NCI-H1930 (cell line): ENCODE results near the gene GSTO1.
A peak's percentile ranks its signal among the peaks of the same experiment; 100 is the strongest.
"Not testable (repeated sequence)": the region's sequence is repeated elsewhere in the genome, so short reads cannot be mapped to it uniquely, and the experiment has no call there.

Source experiments
- DNase-seq, 2 experiments: peaks; one replicate each; lab custom pipeline; 2025; lab: John Stamatoyannopoulos, UW

GSTO1 gene

GRCh38 chr10:104254493-104255310 lies at the start of gene GSTO1:
TSS of gene GSTO1 (plus strand) at chr10:104254892. CDS start at chr10:104254929, 37 bp downstream.
- no peak for DNase-seq

GRCh38 chr10:104208730-104209129 lies 46.0 kb upstream of the GSTO1 start:
- no peak for DNase-seq

- DNase-seq = peak in 1 of 2 experiments; percentile 6
Observed at GRCh38 chr10:104209575-104210198, 45.0 kb upstream of the GSTO1 start.

- DNase-seq = no peak
Observed at GRCh38 chr10:104216631-104217030, 38.1 kb upstream of the GSTO1 start.

GRCh38 chr10:104218751-104219150 lies 35.9 kb upstream of the GSTO1 start:
- DNase-seq = no peak

GRCh38 chr10:104220522-104220921 lies 34.2 kb upstream of the GSTO1 start:
- DNase-seq = no peak

- DNase-seq = no peak
Observed at GRCh38 chr10:104223304-104223703, 31.4 kb upstream of the GSTO1 start.

- no peak for DNase-seq
Observed at GRCh38 chr10:104230490-104230889, 24.2 kb upstream of the GSTO1 start.

GRCh38 chr10:104231784-104232612 lies 22.7 kb upstream of the GSTO1 start, which contains the start of gene CFAP43:
TSS of gene CFAP43 (minus strand) at chr10:104232364. CDS start at chr10:104232246, 118 bp downstream.
- DNase-seq = peak; percentile 85 to 86

GRCh38 chr10:104232613-104233102 lies 22.0 kb upstream of the GSTO1 start:
- no peak for DNase-seq

- DNase-seq = no peak
Observed at GRCh38 chr10:104233817-104234216, 20.9 kb upstream of the GSTO1 start.

- DNase-seq = no peak
Observed at GRCh38 chr10:104234934-104235333, 19.8 kb upstream of the GSTO1 start.

GRCh38 chr10:104235801-104236200 lies 18.9 kb upstream of the GSTO1 start:
- DNase-seq = no peak

GRCh38 chr10:104240078-104240477 lies 14.6 kb upstream of the GSTO1 start:
- no peak for DNase-seq

GRCh38 chr10:104242545-104242944 lies 12.1 kb upstream of the GSTO1 start:
- no peak for DNase-seq

GRCh38 chr10:104243009-104243408 lies 11.7 kb upstream of the GSTO1 start:
- not testable (repeated sequence) for DNase-seq

- DNase-seq = no peak
Observed at GRCh38 chr10:104243512-104243911, 11.2 kb upstream of the GSTO1 start.

GRCh38 chr10:104245066-104245632 lies 9.5 kb upstream of the GSTO1 start:
- DNase-seq = no peak

- no peak for DNase-seq
Observed at GRCh38 chr10:104246976-104247375, 7.7 kb upstream of the GSTO1 start.

- DNase-seq = no peak
Observed at GRCh38 chr10:104247513-104248146, 7.1 kb upstream of the GSTO1 start.

GRCh38 chr10:104248931-104249330 lies 5.8 kb upstream of the GSTO1 start:
- not testable (repeated sequence) for DNase-seq
